Right lobe of liver (tissue), 6 donors: Measurements from ENCODE around the gene LRRC47. TPM values are rescaled to one million over a fixed set of nuclear protein-coding genes. Genes with fewer than 3 reads are reported as not detected.

Experiments
- ATAC-seq, 4 donors: fragments of 200-7000 bp; cut with Tn5 transposase; one replicate each; pipeline ENCODE4 v1.9.1; 2020; ENCODE audit warnings: mild to moderate bottlenecking in 4 of 4, moderate library complexity in 4 of 4
- DNase-seq, 3 donors: peaks; one replicate each; pipeline ENCODE4 v3.0.0-alpha.2; 2020
- H3K27ac ChIP-seq, 3 donors: fragments of 200-600 bp; one replicate each; pipeline ENCODE4 v1.8.0; 2022
- H3K27me3 ChIP-seq, 2 donors: fragments of 200-600 bp; one replicate each; pipeline ENCODE4 v1.8.0; 2022
- H3K36me3 ChIP-seq, 4 donors: fragments of 200-600 bp; sonication (generic) in 1 of 4; one replicate each; pipeline versions ENCODE4 v1.5.1 to v1.8.0; 2017 to 2022; ENCODE audit warnings: control low read depth in 1 of 4
- H3K4me1 ChIP-seq, 4 donors: fragments of 200-600 bp; sonication (generic) in 1 of 4; one replicate each; pipeline versions ENCODE4 v1.5.1 to v1.8.0; 2017 to 2022; ENCODE audit warnings: control low read depth in 1 of 4
- H3K4me3 ChIP-seq, 3 donors: fragments of 200-600 bp; one replicate each; pipeline ENCODE4 v1.8.0; 2022
- H3K9me3 ChIP-seq, 4 donors: fragments of 200-600 bp; sonication (generic) in 1 of 4; one replicate each; pipeline versions ENCODE4 v1.5.1 to v1.8.0; 2017 to 2022; ENCODE audit warnings: control low read depth in 1 of 4
- POLR2A ChIP-seq: fragments of 450-650 bp; IDR thresholded peaks from one replicate; pipeline ENCODE4 v1.6.1; 2017; ENCODE audit warnings: antibody characterized with exemption, mild to moderate bottlenecking
- WGBS: methylation state at CpG from one replicate; pipeline ENCODE4 v1.1.6; 2018; ENCODE audit warnings: low coverage, low lambda C conversion rate; ENCODE audit not compliant: insufficient coverage; ENCODE audit errors: missing lambda C conversion rate; 5-methylcytosine and 5-hydroxymethylcytosine counted together
- intact Hi-C, 2 donors: fragments of 100-400 bp; cut with DNase I; formaldehyde crosslinking; loops; one replicate each; pipeline versions ENCODE4 v1.11.2 to v1.14.1; 2022
- total RNA-seq, 6 experiments: library from RNA; depleted of rRNA in 2 of 6; stranded (reverse); fragments of >200 nt in 2 of 6; fragmentation: NEBNext Ultra II Directional in 3 of 6; extraction: Animal tissue kit (Norgen Biotek cat#: 25700) in 3 of 6; gene quantifications; one replicate each; pipeline versions ENCODE4 v1.1.0 to v1.2.4, GENCODE V29; 2016 to 2023
- TF ChIP-seq, protein P1 (sequence below), 4 donors: fragments of 200-600 bp in 3 of 4; fragments of 450-650 bp in 1 of 4; IDR thresholded peaks; one replicate each; pipeline versions ENCODE4 v1.5.1 to v1.8.0; 2016 to 2022; ENCODE audit warnings: antibody characterized with exemption in 4 of 4, mild to moderate bottlenecking in 2 of 4
- donor health status: DM: no; HTN: yes; CAD: no.
- donor health status: DM: no; HTN: no; CAD: no.
- donor health status: DM: no; HTN: no; CAD: no.
- donor health status: DM: no; HTN: yes; CAD: no.
- donor health status: DM: no; HTN: yes; CAD: no.

Gene LRRC47
- total RNA-seq, 6 experiments from 2014 or later: 22.7 to 32.2 (median 25.8) TPM

DNA sequence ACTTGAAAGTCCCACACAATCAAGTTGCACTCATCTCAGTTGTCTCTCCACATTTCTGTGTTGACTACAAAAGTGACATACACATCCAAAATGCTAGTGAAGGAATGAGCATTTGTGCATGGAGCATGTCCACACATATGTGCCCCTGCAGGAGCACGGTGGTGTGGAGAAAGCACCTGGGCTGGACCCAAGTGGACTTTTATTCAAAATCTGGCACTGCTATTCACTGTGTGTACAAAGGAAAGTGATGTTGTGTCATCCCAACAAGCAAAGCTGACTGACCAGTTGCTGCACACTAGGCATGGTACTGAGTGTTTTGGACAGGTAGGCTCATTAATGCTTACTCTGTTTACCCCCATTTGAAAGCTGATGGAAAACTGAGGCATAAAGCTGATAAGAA is 41.4 kb upstream of the LRRC47 start:
- TF ChIP-seq POLR2A: no peak
- TF ChIP-seq, protein P1, sequence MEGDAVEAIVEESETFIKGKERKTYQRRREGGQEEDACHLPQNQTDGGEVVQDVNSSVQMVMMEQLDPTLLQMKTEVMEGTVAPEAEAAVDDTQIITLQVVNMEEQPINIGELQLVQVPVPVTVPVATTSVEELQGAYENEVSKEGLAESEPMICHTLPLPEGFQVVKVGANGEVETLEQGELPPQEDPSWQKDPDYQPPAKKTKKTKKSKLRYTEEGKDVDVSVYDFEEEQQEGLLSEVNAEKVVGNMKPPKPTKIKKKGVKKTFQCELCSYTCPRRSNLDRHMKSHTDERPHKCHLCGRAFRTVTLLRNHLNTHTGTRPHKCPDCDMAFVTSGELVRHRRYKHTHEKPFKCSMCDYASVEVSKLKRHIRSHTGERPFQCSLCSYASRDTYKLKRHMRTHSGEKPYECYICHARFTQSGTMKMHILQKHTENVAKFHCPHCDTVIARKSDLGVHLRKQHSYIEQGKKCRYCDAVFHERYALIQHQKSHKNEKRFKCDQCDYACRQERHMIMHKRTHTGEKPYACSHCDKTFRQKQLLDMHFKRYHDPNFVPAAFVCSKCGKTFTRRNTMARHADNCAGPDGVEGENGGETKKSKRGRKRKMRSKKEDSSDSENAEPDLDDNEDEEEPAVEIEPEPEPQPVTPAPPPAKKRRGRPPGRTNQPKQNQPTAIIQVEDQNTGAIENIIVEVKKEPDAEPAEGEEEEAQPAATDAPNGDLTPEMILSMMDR (IDR thresholded peaks at IDR 0.05): no peak
- Histone ChIP-seq H3K4me1 (no peaks in the 10 kb centered on the region), H3K36me3 (peaks cover 0 to 47% (median 11%) of the 10 kb centered on the region in 4 donors), H3K27me3 (no peaks in the 10 kb centered on the region), H3K9me3 (no peaks in the 10 kb centered on the region), H3K27ac (no peak overlapping the region), H3K4me3 (no peak overlapping the region)
- intact Hi-C loops: no loop called here
- ATAC-seq: no peak
- DNase-seq: no peak
- 50% methylated on average over 1 of the region's 1 CpG for WGBS

DNA sequence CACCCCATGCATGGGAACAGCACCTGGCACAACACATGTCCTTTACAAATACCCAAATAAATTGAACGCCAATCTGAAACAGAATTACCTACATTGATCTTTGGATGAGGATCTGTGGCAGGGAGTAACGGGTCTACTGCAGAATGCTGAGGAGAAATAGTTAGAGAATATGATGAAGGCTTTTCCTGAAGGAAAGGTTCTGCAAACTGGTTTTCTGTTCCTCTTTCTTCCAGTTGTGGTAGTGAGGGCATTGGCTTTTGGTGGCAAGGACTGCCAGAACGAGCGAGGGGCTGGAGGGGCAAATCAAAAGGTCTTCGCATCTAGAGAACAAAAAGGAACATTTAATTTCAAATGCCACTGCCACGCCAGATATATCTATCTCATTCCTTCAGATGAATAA is 40.9 kb upstream of the LRRC47 start:
- DNase-seq (no peak), ATAC-seq (no peak)
- H3K4me3 ChIP-seq: no peak overlapping the region
- H3K36me3 ChIP-seq: peaks cover 0 to 50% (median 11%) of the 10 kb centered on the region in 4 donors
- no peaks in the 10 kb centered on the region for H3K9me3 ChIP-seq
- WGBS: 100% methylated on average over 5 of the region's 6 CpGs
- H3K27ac ChIP-seq: no peak overlapping the region
- intact Hi-C loops: no loop called here
- H3K27me3 ChIP-seq: no peaks in the 10 kb centered on the region
- TF ChIP-seq POLR2A: no peak
- TF ChIP-seq, protein P1 (IDR thresholded peaks at IDR 0.05): no peak
- H3K4me1 ChIP-seq: no peaks in the 10 kb centered on the region

DNA sequence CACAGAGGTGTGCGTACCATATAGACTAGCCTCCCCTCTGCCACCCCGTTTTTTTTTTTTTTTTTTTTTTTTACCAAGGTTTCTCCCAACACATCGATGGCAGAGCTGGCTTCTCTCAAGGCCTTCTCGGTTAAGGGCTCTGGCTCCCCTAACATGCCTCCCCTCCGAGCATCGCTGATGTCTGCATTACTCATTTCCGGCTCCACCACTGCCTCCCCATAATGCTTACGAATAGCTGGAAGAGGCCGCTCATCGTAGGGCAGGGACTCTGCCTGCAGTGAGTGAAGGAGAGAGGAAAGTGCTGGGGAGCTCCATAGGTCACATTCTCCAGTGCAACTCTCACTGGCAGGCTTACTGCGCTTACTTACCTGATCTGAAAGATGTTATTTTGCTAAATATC is 40.1 kb upstream of the LRRC47 start:
- H3K27ac ChIP-seq: no peak overlapping the region
- DNase-seq (no peak), ATAC-seq (no peak)
- peaks cover 0 to 52% (median 10%) of the 10 kb centered on the region in 4 donors for H3K36me3 ChIP-seq
- WGBS: 92% methylated on average over 11 of the region's 11 CpGs
- H3K4me1 ChIP-seq: no peaks in the 10 kb centered on the region
- no peaks in the 10 kb centered on the region for H3K9me3 ChIP-seq
- no peak overlapping the region for H3K4me3 ChIP-seq
- intact Hi-C loops: no loop called here
- TF ChIP-seq POLR2A: no peak
- TF ChIP-seq, protein P1 (IDR thresholded peaks at IDR 0.05): no peak
- H3K27me3 ChIP-seq: no peaks in the 10 kb centered on the region

DNA sequence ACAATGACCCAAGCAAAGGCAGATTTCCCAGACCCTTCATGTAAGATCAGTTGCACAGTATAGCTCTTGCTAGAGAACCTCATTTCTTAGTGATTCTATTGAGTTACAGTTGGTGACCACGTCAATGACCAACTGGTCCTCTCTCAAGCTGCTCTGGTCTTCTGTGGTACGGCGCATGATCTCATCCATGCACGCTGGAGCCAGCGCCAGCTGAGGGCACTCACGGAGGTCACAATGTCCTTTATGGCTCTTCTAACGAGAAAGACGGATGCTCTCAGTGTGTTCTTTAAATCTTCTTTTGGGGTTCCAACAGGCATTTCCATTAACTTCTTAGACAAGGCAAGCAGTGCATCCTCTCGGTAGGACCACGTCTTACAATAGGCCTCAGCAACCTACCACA is 38.4 kb upstream of the LRRC47 start:
- Histone ChIP-seq H3K9me3 (no peaks in the 10 kb centered on the region), H3K36me3 (peaks cover 0 to 62% (median 18%) of the 10 kb centered on the region in 4 donors), H3K4me3 (no peak overlapping the region), H3K27me3 (no peaks in the 10 kb centered on the region), H3K4me1 (no peaks in the 10 kb centered on the region), H3K27ac (no peak overlapping the region)
- TF ChIP-seq POLR2A: no peak
- TF ChIP-seq, protein P1 (IDR thresholded peaks at IDR 0.05): no peak
- ATAC-seq (no peak), DNase-seq (no peak)
- intact Hi-C loops: no loop called here
- WGBS: 95% methylated on average over 10 of the region's 10 CpGs

DNA sequence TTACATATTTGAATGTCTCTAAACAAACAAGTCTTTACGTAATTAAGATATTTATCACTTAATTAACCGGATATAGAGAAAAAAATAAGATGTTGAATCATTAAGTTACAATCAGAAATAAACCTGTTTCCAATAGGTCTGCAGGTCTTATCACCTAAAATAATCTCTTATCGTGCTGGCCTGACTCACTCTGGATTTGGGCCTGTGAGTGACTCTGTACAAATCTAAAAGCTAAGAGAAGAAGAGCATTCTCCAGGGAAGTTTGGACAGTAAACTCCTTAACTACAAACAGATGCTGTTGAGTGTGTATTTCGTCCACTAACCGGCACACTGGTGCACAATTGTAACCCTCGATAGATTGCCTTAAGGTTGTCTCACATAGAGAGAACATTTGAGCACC is 35.4 kb upstream of the LRRC47 start:
- DNase-seq (no peak), ATAC-seq (no peak)
- WGBS: 81% methylated on average over 6 of the region's 6 CpGs
- Histone ChIP-seq H3K27ac (no peak overlapping the region), H3K4me3 (no peak overlapping the region), H3K36me3 (peaks cover 0 to 66% (median 21%) of the 10 kb centered on the region in 4 donors), H3K9me3 (no peaks in the 10 kb centered on the region), H3K4me1 (no peaks in the 10 kb centered on the region), H3K27me3 (no peaks in the 10 kb centered on the region)
- intact Hi-C loops: no loop called here
- TF ChIP-seq, protein P1 (IDR thresholded peaks at IDR 0.05): no peak
- no peak for TF ChIP-seq POLR2A
